Activated CD8-positive, alpha-beta memory T cell treated with anti-CD3 and anti-CD28 coated beads for 36 hours (primary cell): ENCODE data around the gene GRK3. TPM values are rescaled to one million over a fixed set of nuclear protein-coding genes. Genes with fewer than 3 reads are reported as not detected.
"Not testable (repeated sequence)": the region's sequence is repeated elsewhere in the genome, so short reads cannot be mapped to it uniquely, and the experiment has no call there.

ENCODE experiments used
- CTCF ChIA-PET: fragments of 350-600 bp; sonication (Branson Sonifier 250); formaldehyde crosslinking; loops from one replicate; lab custom pipeline; 2021; ENCODE audit warnings: antibody characterized with exemption; lab: Charles Lee
- POLR2A ChIA-PET: fragments of 350-600 bp; sonication (Branson Sonifier 250); formaldehyde crosslinking; loops from one replicate; lab custom pipeline; 2021; ENCODE audit warnings: antibody characterized with exemption; lab: Charles Lee
- total RNA-seq, 2 experiments: library from RNA; stranded (reverse); gene quantifications; one replicate each; pipeline ENCODE4 v1.2.3, GENCODE V29; 2021

GRK3 gene
- total RNA-seq, 2 experiments from 2014 or later = 13.5 to 15.4 TPM

DNA sequence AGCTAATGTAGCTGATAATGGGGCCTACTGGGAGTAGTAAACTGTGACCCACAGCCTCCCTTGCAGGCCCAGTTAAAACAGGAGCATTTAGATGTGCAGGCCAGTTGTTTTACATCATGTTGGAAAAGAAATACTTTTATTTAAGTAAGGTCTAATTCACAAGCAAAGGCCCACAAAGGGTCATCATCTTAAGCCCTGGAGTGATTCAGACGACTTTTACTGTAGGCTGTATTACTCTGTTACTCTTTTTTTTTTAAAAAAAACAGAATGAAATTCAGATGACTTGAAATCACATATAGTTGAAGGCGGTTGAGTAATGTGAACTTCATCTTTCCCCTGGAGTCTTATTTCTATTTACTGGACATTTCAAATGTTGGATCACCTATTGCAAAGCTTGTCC lies 3.6 kb downstream of the GRK3 start:
- POLR2A ChIA-PET, CTCF ChIA-PET: not testable (repeated sequence)

DNA sequence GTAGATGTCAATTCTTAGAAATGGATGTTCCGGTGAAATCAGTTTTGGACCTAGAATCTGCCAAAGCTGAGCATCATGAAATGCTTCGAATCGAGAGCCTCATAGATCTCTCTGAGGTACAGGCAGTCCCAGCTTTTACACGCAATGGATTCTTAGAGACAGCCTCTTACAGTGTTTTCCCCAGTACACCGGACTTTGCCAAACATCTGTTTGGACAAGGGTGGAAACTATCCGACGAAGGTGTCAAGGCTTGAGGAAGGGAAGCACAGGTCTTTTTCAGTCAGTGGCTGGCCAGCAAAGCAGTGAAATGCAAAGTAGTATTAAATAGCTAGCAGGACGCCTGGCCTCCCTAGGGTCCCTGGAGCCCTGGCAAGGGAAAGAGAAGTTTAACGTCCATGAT lies 4.9 kb downstream of the GRK3 start:
- ChIA-PET POLR2A (no interaction called here), CTCF (interaction anchor here (0.6 kb wide), 1 partner anchor 116 kb away, joined by 3 read pairs; no protein-coding TSS in a partner anchor)

DNA sequence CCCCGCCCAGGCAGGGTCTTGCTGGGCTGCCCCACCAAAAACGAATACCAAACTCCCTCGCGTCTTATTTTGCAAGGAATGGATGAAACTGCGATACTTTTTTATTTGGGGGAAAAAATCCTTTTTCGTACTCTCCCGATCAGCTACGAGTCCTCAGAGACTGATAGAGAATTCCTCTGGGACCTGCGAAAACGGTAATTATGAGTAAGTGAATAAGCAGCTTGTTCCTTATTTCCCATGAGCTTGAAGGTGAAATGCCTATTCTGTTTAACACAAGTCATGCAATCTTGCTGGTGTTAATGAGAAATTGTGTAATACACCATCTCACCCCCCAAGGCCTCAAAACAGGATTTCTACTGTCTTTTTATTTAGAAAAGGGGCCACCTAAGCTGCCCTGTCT lies 5.5 kb downstream of the GRK3 start:
- ChIA-PET CTCF (no interaction called here), POLR2A (no interaction called here)

DNA sequence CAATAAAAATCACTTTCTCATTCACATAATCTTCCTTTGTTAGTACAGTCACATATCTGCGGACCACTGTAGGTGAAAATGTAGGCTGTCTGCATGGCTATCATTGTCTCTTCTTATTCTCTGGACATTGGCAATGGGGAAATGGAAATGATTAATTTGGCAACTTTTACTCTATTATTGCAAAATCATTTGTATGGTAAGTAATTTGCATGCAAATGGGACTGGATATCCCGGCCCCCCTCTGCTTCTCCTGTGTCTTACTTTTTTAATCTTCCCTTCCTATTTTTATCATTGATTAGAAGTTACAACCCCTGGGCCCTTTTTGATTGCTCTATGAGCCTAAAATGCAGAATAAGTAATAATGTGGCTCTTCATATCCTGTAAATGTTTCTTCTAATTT lies 6.0 kb downstream of the GRK3 start:
- CTCF ChIA-PET = no interaction called here

DNA sequence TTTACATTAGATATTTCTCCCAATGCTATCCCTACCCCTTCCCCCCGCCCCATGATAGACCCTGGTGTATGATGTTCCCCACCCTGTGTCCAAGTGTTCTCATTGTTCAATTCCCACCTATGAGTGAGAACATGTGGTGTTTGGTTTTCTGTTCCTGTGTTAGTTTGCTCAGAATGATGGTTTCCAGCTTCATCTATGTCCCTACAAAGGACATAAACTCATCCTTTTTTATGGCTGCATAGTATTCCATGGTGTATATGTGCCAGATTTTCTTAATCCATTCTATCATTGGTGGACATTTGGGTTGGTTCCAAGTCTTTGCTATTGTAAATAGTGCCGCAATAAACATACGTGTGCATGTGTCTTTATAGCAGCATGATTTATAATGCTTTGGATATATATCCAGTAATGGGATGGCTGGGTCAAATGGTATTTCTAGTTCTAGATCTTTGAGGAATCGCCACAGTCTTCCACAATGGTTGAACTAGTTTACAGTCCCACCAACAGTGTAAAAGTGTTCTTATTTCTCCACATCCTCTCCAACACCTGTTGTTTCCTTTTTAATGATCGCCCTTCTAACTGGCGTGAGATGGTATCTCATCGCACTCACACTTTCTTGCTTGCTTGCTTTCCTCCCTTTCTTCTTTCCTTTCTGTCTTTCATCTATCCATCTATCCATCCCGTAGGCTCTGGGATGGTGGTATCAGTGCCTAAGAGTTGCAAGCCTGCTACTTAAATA lies 7.7 kb downstream of the GRK3 start:
- CTCF ChIA-PET, POLR2A ChIA-PET: not testable (repeated sequence)

More for the DNA sequence above, 6.0 kb downstream of the GRK3 start:
- POLR2A ChIA-PET = no interaction called here

DNA sequence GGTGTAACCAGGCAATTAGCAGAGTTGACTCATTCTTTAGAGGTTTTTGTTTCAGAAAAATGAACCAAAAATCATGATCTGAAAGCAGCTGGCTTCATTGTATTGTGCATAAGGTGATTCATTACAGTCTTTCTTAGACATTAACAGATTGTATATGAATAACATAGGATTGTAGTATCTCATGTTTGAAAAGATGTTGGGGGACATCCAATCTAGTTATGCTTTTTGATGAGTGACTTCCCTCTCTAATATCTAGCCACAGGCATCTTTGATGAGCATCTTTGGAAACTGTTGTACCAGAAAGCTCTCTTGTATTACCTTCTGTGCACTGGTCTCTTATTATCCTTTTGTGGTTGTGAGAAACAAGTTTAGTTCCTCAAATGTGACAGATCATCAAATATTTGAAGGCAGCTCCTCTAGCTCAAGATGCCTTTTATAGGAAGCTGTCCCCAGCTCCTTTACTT lies 8.3 kb downstream of the GRK3 start:
- ChIA-PET CTCF (no interaction called here), POLR2A (no interaction called here)

DNA sequence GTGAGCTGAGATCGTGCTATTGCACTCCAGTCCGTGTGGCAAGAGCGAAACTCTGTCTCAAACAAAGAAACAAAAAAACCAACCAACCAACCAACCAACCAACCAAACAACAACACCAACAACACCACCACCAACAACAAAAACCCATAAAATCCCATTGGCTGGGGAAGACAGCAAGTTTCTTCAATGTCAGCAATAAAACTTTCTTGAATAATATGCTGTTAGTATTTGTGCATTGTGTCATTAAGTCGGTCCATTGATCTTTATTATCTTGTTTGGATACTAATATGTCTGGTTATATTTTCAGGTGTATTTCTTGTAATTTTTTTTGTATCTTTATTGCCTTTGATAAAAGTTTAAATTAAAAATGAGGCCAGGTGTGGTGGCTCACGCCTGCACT lies 9.4 kb downstream of the GRK3 start:
- POLR2A ChIA-PET = no interaction called here
- CTCF ChIA-PET = interaction anchor here (0.6 kb wide), 1 partner anchor 21 kb away, joined by 3 read pairs; no protein-coding TSS in a partner anchor

DNA sequence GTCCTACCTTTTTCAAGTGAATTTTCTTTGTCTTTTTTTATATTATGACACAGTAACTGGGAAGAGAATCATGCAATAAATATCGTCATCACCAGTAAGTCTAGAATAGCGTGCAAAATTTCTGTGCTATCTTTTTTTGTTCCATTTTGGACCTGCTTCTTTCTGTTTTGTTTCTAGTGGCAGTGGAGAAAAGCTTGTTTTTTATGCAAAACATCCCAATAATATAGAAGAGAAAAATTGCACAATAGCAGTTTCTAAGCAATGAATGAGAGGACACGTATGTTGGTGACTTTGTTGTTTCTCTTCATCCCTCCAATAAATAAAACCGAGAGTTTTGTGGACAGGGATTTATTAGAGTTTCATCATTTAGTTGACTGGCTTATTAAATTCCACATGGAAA lies 10.3 kb downstream of the GRK3 start:
- ChIA-PET CTCF (no interaction called here), POLR2A (no interaction called here)

DNA sequence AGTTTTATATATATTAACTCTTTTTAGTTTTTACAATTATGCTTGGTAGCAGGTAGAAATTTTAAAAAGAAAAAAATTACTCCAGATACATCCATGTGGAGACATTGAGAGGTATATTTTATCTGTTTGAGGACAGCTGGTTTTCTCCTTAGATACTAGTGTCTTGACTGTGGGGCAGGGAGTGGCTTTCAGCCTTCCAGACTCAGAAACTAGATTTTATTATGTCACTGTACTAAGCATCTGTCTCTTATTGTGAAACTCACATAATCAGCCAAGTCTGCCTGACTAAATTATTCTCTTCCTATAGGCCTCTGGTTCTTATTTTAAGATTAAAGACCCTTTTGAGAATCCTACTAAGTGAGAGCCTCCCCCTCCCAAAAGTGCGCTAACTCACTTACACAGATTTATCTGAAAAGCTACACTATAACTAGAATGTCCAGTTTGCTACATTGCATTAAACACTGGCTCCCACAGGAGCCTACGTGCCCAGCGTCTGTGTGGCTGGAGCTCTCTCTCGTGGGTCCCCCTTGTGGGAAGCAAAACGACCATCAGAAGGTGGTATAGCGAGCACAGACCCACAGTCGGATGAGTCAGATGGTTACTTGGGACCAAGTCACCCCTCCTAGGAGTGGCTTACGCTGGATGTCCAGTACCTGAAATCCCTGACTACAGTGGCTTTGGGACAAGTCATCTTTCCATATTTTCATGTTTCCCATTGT lies 11.4 kb downstream of the GRK3 start:
- CTCF ChIA-PET, POLR2A ChIA-PET: not testable (repeated sequence)

DNA sequence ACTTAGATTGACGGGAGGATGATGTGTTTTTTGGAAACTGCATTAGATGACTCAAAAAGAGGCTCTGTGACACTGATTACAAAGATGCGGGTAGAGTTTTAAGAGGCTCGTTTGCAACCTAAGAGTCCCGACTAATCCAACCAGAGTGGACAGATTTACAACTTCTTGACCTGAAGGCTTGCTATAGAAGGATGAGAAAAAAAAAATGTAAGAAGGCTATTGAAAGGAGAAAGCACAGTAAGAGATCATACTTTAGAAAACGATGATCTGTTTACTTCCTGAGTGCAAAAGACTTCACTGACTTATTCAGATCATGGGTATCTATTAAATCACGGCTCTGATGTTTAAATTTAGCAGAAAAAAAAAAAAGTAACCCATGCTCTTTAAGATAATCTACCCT lies 17.0 kb downstream of the GRK3 start:
- POLR2A ChIA-PET, CTCF ChIA-PET: not testable (repeated sequence)

DNA sequence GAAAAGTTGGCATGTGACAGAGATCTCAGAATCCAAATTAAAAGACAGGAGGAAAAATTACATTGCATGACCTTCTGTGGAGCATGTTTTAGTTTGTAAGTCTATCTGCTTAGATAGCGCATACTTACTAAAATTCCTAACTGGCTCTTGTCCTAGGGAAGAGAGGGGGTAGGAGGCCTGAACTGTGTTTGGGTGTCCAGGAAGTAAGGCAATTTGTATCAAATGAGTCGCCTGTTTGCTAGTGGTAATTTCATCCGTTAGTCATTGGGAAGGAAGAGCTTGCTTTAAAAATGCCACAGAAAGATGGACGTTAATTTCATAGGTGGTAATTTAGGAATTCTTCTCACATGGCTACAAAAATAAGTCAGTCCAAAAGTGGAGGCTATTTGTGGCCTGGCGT lies 18.5 kb downstream of the GRK3 start:
- CTCF ChIA-PET = no interaction called here

DNA sequence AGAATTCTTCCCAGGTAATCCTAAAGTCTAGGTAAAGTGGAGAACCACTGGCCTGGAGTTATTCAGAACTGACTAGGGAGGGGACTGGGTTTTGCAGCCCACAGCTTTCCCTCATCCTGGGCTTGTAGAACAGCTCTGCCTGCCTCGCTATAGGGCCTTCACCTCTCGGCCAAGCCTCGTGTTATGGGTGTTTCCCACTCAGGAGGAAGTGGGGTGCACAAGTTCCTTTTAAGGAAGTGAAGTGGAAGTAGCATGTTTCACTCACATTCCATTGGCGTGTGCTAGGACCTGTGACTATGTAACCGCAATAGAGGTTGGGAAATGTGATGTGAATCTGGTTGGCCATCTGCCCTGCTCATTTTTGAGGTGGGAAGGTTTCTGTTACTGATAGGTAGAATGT lies 20.5 kb downstream of the GRK3 start:
- POLR2A ChIA-PET, CTCF ChIA-PET: not testable (repeated sequence)

More for the DNA sequence above, 18.5 kb downstream of the GRK3 start:
- POLR2A ChIA-PET = no interaction called here

DNA sequence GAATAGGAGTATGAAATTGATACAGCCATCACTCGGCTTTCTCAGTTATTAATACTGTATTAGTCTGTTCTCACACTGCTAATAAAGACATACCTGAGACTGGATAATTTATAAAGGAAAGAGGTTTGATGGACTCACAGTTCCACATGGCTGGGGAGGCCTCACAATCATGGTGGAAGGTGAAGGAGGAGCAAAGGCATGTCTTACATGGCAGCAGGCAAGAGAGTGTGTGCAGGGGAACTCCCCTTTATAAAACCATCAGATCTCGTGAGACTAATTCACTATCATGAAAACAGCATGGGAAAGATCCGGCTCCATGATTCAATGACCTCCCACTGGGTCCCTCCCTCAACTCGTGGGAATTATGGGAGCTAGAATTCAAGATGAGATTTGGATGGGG lies 25.2 kb downstream of the GRK3 start:
- CTCF ChIA-PET, POLR2A ChIA-PET: not testable (repeated sequence)

DNA sequence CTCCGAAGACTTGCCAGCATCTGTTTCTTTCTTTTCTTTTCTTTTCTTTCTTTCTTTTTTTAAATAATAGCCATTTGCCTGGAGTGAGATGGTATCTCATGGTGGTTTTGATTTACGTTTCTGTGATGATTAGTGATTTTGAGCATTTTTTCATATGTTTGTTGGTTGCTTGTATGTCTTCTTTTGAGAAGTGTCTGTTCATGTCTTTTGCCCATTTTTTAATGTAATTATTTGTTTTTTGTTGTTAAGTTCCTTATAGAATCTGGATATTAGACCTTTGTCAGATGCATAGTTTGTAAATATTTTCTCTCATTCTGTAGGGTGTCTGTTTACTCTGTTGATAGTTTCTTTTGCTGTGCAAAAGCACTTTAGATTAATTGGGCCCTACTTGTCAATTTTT lies 28.8 kb downstream of the GRK3 start:
- CTCF ChIA-PET = interaction anchor here (0.7 kb wide), 1 partner anchor 157 kb away, joined by 3 read pairs; no protein-coding TSS in a partner anchor
- POLR2A ChIA-PET = not testable (repeated sequence)

DNA sequence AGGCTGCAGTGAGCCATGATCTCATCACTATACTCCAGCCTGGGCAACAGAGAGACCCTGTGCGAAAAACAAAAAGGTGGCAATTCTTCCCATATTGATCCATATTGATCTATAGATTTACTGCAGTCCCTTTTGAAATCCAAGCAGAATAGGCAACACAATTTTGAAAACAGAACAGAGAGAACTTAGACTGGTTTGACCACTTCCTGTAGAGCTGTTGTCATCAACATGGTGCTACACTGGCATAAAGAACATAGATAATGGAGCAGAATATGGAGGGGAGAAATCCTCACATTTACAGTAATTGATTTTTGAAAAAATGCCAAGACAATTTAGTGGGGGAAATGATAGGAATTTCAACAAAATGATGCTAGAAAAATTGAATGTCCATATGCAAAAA lies 34.1 kb downstream of the GRK3 start:
- ChIA-PET CTCF (no interaction called here), POLR2A (no interaction called here)

DNA sequence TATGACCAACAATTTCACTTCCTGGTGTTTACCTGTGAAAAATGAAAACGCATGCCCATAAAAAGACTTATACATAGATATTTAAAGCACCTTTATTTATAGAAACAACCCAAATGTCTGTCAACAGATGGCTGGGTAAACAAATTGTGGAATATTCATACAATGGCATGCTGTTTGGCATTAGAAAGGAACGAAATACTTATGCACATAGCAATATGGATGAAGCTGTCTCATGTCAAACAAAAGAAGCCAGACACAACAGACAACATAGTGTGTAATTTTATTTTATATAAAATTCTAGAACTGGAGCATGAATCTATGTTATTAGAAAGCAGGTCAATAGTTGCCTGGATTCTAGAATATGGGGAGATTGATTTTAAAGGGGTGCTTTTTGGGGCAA lies 38.0 kb downstream of the GRK3 start:
- ChIA-PET CTCF (no interaction called here), POLR2A (no interaction called here)

DNA sequence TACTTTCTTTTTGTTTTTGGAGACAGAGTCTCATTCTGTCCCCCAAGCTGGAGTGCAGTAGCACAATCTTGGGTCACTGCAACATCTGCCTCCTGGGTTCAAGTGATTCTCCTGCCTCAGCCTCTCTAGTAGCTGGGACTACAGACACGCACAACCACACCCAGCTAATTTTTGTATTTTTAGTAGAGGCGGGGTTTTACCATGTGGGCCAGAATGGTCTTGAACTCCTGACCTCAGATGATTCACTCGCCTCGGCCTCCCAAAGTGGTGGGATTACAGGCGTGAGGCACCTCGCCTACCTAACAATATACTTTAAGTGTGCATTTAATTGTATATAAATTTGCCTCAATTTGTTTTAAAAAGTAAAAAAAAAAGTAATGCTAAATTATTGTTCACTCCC lies 38.4 kb downstream of the GRK3 start:
- ChIA-PET POLR2A (no interaction called here), CTCF (no interaction called here)

DNA sequence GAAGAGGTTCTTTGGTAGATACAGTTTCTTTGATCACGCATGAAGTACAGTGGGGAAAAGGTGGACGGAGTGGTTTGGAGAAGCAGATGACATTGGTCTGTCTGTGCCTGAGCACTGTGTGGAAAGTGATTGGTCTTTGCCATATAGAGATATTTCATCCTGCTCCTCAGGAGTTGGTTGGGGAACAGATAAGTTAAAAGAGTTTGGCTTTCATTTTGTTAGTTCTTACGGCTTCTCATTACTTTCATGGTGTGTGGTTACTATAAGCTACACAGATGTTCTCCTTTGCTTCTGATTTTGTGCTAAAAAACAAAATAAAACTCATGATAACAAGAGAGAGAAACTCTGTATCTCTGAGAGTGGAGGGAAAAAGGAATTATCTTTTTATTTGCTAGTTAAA lies 40.7 kb downstream of the GRK3 start:
- CTCF ChIA-PET, POLR2A ChIA-PET: not testable (repeated sequence)

DNA sequence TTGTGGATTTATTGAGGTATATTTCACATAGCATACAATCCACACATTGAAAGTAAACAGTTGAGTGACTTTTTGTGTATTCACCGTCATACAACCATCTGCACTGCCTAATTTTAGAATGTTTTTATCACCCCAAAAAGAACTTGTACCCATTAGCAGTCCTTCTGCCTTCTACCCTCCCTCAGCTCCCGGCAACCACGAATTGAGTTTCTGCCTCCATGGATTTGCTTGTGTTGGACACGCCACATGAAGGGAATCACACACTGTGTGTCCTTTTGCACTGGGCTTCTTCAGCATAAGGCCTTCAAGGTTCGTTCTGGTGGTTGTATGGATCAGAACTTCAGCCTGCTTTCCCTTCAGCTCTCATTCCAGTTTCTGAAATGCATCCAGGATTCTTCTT lies 41.1 kb downstream of the GRK3 start:
- POLR2A ChIA-PET, CTCF ChIA-PET: not testable (repeated sequence)

DNA sequence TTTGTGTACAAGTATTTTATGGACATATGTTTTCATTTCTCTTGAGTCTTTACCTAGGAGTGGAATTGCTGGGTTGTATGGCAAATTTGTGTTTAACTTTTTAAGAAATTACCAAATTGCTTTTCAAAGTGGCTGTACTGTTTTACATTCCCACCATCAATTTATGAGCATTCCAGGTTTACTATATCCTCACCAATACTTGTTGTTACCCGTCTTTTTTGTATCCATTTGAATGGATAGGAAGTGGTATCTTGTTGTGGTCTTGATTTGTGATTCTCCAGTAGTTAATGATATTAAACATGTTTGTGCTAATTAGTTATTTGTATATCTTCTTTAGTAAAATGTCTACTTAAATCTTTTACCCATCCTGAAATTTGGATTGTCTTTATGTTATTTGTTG lies 46.8 kb downstream of the GRK3 start:
- CTCF ChIA-PET, POLR2A ChIA-PET: not testable (repeated sequence)

DNA sequence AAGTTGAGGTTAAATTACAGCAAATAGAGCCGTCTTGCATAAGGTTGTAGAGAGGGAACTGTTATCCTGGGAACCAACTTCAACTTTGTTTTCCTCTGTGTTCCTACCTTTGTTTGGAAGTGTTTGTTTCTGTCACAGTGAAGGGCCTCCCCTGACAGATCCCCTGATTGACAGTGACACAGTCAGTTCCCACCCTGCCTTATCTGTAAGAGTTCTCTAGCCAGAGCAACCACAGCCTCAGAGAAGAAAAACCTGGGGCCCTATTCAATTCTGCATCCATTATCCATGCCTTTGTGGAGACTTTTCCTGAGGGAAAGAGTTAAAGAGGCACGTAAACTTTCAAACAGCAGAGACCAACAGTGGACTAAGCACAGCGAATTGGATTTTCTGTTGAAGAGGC lies 48.7 kb downstream of the GRK3 start:
- CTCF ChIA-PET, POLR2A ChIA-PET: not testable (repeated sequence)
